GM19351 (cell line): ENCODE measurements around the gene IGSF3.
"Not testable (repeated sequence)": the region's sequence is repeated elsewhere in the genome, so short reads cannot be mapped to it uniquely, and the experiment has no call there.

Source experiments
- ATAC-seq: cut with Tn5 transposase; IDR thresholded peaks from one replicate; pipeline ENCODE4 v1.9.1; 2021; ENCODE audit warnings: mild to moderate bottlenecking, moderate library complexity; ENCODE audit not compliant: unreplicated experiment

Gene IGSF3

DNA sequence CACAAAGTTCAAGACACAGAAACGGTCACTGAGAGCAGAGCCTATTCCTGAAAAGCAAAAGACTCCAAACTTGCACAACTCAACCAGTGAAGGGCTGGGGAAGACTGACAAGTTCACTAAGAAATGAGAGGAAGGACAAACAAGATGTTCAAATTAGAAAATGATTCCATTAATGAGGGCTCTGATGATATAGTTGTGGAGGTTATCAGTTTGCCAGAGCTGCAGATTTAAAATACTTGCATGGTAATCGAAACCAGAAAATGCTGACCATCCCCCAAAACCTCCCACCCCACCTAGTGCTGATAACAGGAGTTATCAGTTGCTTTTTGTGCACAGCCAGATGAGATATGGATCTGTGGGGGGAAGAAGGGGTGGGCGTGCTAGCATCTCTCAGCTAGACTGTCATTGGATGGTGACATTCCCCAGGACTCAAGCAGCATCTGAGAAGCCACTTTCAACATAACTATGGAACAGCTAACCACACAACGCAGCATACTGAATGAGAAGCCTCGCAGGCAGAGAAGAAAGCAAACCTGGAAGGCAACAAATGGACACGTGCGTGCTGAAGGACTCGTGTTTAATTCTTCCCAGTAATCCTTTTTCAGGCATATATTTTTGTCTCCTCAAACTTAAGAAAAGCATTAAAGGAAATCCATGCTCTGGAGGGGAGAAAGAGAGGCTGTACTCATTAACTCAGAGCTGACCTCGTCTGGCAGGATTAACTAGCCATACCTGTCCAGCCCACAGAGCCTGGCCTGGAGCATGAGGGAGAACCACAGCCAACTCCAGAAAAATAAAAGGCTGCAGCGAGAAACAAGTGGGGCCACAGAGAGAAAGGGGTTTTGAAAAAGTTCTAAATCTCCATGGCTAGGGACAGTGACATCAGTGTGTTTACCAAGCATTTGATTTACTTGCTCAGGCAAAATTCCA, 35.3 kb downstream of the IGSF3 start:
- not testable (repeated sequence) for ATAC-seq

DNA sequence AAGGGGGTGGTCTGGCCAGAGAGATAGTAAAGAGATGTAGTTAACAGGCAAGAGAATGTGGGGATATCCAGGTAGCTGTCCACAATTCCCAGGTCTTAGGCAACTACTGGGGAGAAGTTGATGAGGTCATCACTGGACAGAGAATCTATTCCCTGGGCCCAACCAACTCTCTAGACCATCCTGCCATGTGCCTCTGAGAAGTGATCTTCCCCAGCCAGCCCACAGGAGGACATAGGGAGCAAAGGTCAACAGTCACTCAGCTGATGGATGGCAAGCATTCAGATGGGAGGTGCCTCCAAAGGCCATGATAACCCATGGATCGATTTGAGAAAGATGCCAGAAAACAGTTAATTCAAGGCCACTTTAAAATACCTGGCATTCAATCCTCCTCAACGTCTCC, 36.0 kb downstream of the IGSF3 start:
- ATAC-seq = not testable (repeated sequence)

DNA sequence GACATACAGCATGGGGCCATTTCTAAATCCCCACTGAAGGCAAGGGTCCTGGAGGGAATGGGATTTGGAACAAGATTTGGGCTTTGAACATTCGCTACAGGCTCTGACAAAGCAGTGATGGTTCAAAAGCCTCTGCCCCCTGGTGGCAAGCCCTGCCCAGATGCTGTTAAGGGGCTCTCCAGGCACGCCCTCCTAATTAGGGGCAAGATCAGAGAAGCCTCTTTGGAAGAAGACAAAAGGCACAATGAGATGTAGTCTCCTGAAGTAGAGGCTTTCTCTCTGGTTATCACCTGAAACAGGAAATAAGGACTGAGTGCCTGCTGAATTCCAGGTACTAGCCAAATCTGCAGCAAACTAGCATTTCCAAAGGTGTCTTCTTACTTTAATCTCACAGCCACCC, 37.5 kb downstream of the IGSF3 start:
- ATAC-seq = not testable (repeated sequence)

DNA sequence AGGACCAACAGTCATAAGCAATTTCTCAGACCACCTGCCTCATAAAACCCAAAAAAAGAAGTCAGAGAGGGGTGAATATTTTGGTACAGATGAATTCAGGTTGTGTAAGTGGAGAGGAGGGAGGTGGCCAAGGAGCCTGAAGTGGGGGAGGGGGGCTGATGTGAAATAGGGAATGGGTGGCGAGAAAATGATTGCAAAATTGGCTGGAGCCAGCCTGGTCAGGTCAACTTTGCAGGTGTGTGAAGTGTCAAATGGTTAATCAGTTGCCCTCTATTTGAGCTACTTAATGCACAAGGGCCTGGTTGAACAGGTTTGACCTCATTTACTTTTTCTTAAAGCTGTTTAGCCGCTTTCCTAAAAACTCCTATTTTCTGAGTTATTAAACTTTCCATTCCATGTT, 38.1 kb downstream of the IGSF3 start:
- not testable (repeated sequence) for ATAC-seq

DNA sequence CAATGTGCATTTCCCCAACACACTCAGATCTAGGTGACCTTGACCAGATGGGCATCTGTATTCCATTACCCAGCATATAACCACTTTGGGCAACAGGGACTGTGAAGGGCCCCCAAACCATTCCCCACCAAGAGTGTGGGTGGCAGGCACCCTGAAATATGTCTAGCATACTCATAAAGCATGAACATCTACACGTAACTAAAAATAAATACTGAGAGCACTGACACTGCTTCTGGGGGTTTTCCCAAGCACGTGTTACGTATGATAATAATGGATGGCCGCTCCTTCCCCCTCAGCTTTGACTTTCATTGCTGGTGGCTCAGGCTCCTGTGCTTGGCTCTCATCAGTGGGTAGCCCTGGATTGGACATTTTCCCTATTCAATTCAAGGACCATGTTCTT, 39.1 kb downstream of the IGSF3 start:
- ATAC-seq = no peak

DNA sequence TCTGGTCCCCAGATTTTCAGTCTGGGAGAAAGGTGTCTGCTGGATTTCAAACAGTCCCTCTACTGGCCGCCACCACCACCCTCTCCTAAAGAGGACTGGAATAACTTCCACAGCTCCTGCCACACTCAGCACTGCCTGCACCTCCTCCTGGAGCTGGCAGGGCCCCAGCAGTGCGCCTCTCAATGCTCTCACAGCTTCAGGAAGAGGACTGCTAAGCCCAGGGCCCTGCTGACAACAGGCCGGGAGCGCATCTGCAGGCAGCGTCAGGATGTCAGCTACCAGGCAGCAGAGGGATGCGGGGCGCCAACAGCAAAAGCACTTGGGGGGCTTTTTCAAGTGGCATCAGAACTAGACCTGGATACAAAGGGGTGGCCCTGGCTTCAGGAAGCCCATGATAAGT, 40.2 kb downstream of the IGSF3 start:
- not testable (repeated sequence) for ATAC-seq

DNA sequence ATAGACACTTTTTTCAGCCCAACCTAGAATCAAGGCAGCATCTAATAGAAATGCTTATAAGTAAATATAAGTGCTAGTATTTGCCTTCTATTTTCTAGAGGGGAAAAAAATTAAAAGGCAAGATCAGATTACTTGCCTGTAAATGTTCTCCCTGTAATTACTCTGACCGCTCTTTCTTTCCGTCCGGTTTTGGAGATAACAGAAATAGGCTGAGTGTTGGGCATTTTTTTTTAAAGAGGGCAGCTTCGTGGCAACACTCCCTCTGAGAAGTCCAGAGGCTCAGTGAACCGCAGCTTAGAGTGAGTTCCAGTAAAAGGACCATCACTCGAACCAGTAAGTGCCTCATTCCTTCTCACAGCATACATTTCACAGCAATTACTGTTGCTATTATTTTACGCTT, 40.6 kb downstream of the IGSF3 start:
- not testable (repeated sequence) for ATAC-seq

DNA sequence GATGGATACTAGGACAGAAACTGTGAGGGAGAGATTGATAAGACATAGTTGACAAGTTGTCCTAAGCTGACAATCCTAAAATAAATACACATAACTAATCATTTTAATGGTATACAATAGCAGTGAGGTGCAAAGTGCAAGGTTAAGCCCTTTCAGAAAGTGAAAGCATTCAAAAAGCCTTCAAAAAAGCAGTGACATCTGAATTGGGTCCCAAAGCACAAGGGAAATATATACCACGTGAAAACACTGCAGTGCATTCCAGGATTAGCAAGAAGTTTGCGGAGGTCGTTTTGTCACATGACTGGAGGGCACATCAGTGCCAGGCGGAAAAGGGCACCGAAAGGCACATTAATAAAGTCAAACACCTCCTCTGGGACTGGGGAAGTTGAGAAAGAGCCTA, 42.4 kb downstream of the IGSF3 start:
- ATAC-seq = not testable (repeated sequence)

DNA sequence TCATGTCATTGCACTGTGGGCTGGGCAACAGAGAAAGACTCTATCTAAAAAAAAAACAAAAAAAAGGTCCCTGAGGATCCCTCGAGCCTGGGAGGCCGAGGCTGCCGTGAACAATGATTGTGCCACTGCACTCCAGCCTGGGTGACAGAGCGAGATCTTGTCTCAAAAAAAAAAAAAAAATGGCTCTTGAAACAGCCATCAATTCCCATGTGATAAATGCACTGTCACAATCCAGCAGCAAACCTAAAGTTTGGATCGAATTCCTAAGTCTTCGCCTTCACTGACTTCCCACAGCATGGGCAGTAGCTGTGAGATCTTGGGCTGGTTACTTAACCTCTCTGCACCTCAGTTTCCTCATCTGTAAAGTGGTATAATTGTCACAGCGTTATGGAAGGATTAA, 43.5 kb downstream of the IGSF3 start:
- no peak for ATAC-seq

DNA sequence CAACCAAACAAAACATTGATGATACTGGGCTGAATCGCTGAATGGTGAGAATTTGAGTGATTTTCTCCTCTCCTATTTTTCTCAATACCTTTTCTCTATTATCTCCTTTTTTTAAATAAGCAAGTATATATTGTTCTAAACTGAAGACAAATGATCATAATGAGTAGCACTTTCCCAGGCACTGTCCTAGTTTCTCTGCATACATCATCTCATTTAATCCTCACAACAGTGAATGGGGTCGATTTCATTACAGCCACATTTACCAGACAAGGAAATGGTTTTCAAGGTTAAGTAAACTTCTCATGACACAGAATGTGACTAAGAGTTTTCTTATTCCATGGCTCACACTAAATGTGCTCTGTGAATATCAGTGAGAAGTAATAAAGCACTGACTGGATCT, 45.0 kb downstream of the IGSF3 start:
- not testable (repeated sequence) for ATAC-seq

DNA sequence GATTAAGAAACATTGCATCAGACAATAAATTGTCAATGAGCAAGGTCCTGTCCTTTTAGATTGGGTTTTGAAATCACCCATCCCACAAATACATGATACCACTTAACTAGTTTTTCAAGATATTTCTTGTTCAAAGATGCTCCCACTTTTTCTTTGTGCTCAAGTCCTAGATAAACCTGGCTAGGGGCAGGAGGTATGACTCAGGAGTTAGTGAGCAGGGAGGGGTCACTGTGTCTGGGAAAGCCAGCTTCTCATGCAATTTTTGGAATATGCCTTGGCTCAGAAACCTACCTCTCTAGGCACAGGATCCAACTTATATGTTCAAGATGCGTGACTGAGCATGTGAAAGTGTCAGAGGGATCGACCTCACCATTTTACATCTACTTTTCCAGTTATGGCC, 45.8 kb downstream of the IGSF3 start:
- not testable (repeated sequence) for ATAC-seq

DNA sequence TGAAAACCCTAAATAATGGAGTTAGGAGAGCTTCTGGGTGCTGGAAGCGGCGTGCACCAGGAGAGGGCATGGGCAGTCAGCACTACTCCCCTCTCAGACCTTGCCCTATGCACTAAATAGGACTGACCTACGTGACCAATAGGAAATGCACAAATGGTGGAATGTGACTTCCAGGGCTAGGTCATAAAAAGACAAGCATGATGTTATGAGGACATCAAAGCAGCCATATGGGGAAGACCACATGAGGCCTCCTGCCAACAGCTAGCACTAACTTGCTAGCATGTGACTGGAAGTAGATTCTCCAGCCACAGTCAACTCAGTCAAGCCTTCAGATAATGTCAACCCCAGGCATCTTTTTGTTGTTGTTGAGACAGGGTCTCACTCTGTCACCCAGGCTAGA, 47.1 kb downstream of the IGSF3 start:
- ATAC-seq = not testable (repeated sequence)

DNA sequence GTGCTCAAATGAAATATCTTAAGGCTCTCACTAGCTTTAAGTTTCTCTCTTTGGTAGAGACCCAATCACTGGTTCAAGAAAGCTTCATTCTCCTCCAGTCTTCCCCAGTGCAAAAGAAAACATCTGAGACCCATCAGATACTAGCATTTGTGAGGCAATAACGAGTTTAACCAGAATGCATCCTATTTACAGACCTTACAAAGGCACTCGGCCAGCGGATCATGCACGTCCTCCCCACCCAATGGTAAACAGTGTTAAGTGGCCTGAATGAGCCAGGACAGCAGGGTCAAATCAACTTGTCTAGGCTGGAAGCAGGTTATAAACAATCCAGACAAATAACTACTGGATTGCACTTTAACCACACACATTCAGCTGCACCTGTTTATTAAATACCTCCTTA, 48.4 kb downstream of the IGSF3 start:
- ATAC-seq = not testable (repeated sequence)

DNA sequence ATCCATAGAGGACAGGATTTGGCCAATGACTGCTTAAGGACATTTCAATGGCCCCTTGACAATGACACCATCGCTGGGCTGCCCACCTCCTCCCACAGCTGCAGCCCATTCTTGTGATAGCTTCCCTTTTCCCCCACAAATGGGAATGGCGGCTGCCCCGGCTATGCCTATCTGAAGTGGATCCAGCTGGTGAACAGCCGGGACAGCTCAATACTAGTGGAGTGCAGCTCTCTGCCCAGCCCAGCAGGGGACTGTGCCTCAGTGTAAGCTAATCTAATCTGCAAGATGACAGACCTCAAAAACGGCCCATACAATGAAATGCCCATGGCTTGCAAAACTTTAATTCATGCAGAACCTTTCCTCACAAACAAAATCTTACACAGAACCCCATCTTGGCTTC, 49.7 kb downstream of the IGSF3 start:
- not testable (repeated sequence) for ATAC-seq

DNA sequence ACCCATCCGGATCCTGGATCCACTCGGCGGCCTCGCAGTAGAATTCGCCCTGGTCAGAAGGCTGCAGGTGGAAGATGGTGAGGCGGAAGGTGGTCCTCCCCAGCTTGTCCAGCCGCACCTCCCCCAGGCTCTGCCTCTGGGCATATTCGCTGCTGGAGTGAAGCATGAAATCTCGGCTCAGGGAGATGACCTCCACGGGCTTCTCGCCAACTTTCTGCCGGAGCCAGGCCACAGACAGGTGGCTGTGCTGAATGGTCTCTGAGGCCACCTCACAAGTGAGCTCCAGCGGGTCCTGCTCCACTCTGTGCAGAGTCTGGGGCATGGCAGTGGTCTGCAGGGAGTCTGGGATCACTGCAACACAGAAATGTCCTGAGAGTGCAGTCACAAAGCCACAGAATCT, 53.7 kb downstream of the IGSF3 start:
- not testable (repeated sequence) for ATAC-seq

DNA sequence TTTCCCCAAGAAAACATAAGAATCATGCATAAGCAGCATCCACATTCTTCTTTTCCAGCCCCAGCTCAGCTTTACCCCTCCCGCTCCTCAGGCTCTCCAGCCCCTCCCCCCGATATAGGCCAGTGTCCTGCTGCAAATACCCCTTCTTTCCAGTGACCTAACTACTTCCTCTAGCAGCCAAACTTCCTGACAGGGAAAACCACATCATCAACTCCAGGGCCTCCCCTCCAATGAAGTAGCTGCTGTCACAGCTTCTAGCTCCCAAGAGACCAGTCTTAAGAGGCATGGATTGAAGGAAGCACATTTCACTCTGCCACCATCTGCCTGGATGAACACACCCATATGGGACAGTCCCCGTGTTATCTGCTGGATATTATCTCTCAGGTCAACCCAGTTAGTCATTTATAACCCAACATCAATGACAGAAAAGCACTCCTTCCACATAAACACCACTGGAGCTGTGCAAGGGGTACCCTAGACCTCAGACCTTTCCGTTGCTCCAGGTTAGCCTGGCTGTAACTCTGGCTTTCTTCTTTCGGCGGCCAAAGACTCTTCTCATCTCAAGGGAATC, 57.6 kb downstream of the IGSF3 start:
- ATAC-seq = not testable (repeated sequence)

DNA sequence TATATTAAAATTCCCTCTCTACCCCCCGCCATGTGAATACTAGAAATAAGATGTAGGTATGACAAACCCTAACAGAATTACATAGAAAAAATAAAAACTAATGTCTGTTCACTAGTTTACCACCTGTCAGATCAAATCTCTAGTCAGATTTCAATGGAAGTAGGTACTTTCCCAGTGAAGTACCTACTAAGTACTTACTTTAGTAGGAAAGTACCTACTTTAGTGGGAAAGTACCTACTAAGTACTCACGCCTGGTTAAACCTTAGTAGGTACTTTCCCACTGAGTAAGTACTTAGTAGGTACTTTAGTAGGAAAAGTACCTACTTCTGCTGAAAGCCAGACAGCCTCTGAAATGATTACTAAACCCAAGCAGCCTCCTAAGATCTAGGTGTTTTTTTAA, 58.7 kb downstream of the IGSF3 start:
- ATAC-seq = not testable (repeated sequence)

DNA sequence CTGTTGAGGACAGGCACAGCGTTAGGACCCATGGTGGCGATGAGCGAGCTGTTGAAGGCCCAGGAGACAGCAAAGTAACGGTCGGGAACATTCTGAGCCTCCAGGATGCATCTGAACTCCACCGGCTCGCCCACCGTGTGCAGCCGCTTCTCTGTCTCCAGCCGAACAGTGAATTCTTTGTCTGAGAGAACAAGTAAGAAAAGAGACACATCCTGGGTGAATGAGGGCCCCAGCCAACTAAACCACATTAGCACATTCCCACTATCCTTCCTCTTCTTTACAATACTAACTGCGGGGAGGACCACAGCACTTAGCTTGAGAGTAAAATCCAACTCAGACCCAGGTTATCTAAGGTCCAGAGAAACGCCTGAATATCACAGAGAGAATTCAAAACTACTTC, 59.4 kb downstream of the IGSF3 start:
- not testable (repeated sequence) for ATAC-seq

DNA sequence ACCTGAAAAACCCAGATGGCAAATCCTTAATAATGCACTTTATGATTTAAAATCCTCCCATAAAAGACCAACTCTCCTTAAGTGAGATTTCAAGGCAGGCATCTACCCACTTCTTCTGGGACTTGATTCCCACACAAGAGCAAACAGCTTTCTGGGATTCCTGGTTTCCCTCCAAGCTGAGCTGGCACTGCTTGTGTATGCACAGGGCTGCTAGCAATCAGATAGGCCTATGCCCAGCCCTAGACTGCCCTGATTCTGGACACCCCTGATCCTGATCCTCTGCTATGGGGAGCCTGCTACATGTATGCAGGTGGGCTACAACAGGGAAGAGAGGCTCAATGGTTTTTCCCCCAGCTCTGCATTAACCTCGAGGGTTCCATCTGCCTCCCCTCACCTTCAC, 60.1 kb downstream of the IGSF3 start:
- not testable (repeated sequence) for ATAC-seq

DNA sequence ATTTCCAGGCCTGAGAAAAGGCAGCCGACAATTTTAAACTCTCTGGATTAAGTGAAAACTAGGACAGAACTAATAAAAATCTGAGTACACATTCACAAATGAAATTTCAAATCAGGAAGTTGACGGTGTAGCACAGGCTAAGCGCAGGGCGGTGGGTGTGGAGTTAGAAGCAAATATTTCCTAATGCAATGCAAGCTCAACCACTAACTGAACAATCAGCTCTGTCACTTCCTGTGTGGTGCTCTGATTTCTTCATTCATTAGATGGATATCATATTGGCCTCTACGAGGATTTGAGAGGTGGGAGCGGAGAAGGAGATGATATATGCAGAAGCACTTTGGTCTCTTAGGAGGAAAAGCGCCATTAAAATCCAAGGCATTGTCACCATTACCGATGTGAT, 61.5 kb downstream of the IGSF3 start:
- ATAC-seq = not testable (repeated sequence)

DNA sequence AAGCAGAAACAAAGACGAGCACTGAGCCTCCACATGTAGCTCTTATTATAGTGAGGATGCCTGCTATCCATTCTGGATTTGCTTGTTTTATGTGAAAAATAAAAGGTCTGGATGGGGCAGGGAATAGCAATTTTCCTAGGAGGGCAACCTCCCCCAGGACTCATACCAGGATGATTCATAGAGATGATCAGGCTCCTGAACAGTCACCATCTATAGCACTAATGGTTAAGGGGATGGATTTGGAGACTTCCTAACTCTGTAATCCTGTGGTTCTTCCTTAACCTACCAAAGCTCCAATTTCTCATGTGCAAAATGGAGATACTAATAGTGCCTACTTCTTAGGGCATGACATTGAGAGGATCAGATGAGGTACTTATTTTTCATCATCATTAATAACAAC, 62.2 kb downstream of the IGSF3 start:
- no peak for ATAC-seq

DNA sequence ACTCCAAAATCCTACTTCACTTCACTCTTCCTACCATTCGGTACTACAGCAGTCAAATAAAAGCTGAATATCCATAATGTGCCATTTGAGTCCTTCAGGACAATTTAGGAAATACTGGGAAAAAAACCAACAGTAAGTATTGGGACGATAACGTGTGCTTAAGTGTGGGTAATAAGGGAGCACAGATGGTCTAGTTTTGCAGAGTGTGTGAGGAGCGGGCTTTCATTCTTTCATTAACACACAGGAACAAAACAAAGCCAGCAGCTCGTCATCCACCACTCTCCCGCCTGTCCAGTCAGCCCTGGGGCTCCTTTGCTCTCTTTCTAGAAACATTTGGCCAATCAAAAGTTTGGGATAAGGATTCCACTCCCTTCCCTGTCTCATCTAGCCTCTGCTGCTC, 63.1 kb downstream of the IGSF3 start:
- ATAC-seq = not testable (repeated sequence)
